ENCODE measurements around the gene SCN11A. TPM values are rescaled to one million over a fixed set of nuclear protein-coding genes. Genes with fewer than 3 reads are reported as not detected.

The SCN11A gene
- total RNA-seq, 1 donor = under 0.01 TPM

DNA sequence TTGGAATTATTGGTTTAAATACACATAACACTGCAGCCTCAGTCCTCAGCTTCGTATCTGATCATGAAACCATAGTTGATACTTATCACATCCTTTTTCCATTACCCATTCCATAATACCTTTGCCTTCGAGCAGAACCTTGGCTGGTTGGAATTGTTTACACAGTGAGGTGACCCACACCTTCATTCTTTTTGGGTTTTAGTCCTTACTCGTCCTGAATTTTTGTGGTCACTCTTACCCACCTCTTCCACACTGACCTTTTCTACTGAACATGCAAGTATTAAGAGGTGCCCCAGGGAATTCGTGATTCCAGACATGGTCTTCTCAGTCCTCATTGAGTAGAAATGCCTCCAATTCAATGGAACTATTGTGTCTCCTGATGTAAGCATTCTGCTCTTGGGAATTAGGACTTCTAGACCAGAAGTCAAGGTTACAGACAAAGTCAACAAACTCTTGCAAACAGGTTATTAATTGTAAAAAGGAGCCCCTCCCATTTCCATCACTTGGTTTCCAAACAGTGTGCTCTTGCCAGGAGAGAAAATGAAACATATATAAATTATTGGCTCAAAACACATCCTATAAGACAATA is 37.7 kb downstream of the SCN11A start:
- no peak overlapping the region for H3K4me3 ChIP-seq (ENCODE audit: low read depth, low read length)
- no peak for TF ChIP-seq CTCF (IDR thresholded peaks at IDR 0.05; ENCODE audit: insufficient read depth, low read depth, low read length)

GRCh38 chr3:39013289-39013688 is 38.5 kb downstream of the SCN11A start:
- TF ChIP-seq CTCF (IDR thresholded peaks at IDR 0.05; ENCODE audit: insufficient read depth, low read depth, low read length) = no peak
- DNase-seq (ENCODE audit: low read depth) = peak; percentile 19
- H3K4me3 ChIP-seq (ENCODE audit: low read depth, low read length) = no peak overlapping the region

More for the DNA sequence above, 37.7 kb downstream of the SCN11A start:
- no peak for DNase-seq (ENCODE audit: low read depth)

- DNase-seq (ENCODE audit: low read depth) = no peak
- TF ChIP-seq CTCF (IDR thresholded peaks at IDR 0.05; ENCODE audit: insufficient read depth, low read depth, low read length) = no peak
- H3K4me3 ChIP-seq (ENCODE audit: low read depth, low read length) = no peak overlapping the region
These were observed 40.5 kb downstream of the SCN11A start for GRCh38 chr3:39011191-39011736.

- DNase-seq (ENCODE audit: low read depth) = no peak
- no peak for TF ChIP-seq CTCF (IDR thresholded peaks at IDR 0.05; ENCODE audit: insufficient read depth, low read depth, low read length)
- H3K4me3 ChIP-seq (ENCODE audit: low read depth, low read length) = no peak overlapping the region
These were observed 46.4 kb downstream of the SCN11A start for GRCh38 chr3:39005295-39005694.

Small RNAs within 50 kb of the gene (small RNA-seq; reads per million reads assigned to genes)
- not detected for gene RNU6-1227P

Other genes with a start within 250 kb of the SCN11A start
- gene SCN10A, start 235.7 kb downstream of the SCN11A start, total RNA-seq = not detected in 2 replicates
- gene WDR48, start 72 bp upstream of the SCN11A start, total RNA-seq = 19.6 and 30.2 TPM in 2 replicates
- 44.9 and 50.9 TPM in 2 replicates for gene GORASP1, start 55.7 kb upstream of the SCN11A start, total RNA-seq
- gene TTC21A, start 55.7 kb upstream of the SCN11A start, total RNA-seq = 3.5 and 3.9 TPM in 2 replicates
- gene CSRNP1, start 101.6 kb upstream of the SCN11A start, total RNA-seq = 16.8 and 20.7 TPM in 2 replicates
- gene XIRP1, start 140.7 kb upstream of the SCN11A start, total RNA-seq = under 0.01 TPM in 1 of 2 replicates, not detected in the other
- gene CX3CR1, start 228.1 kb upstream of the SCN11A start, total RNA-seq = not detected in 2 replicates